Measurements from ENCODE around the gene CYP8B1. TPM values are rescaled to one million over a fixed set of nuclear protein-coding genes. Genes with fewer than 3 reads are reported as not detected.

CYP8B1 gene
- total and polyA plus RNA-seq, 2 of the 13 experiments (the other 11 are each of a cell fraction or from before 2014, with no cell fraction given) = 0.58 to 2.0 TPM

- no peak for TF ChIP-seq PRDM15 (CRISPR knock-in tag; IDR thresholded peaks at IDR 0.05)
- no peak for TF ChIP-seq CEBPB (IDR thresholded peaks at IDR 0.05; ENCODE audit: borderline replicate concordance, low read depth, low read length)
- no peak for TF ChIP-seq ZNF225 (CRISPR knock-in tag; IDR thresholded peaks at IDR 0.05)
- TF ChIP-seq TCF7L2 (IDR thresholded peaks at IDR 0.05; ENCODE audit: low read depth, low read length) = no peak
- TF ChIP-seq ZSCAN5A (CRISPR knock-in tag; IDR thresholded peaks at IDR 0.05; ENCODE audit: borderline replicate concordance) = no peak
- TF ChIP-seq CTCF (CRISPR knock-in tag; IDR thresholded peaks at IDR 0.05) = peak; percentile 70
- TF ChIP-seq HDAC2 (CRISPR knock-in tag; IDR thresholded peaks at IDR 0.05) = 0 out of 2 replicates have a peak, but pooled peaks have one; percentile 31
- TF ChIP-seq ZNF3 (CRISPR knock-in tag; IDR thresholded peaks at IDR 0.05) = no peak
- no peak for TF ChIP-seq ZHX1 (CRISPR knock-in tag; IDR thresholded peaks at IDR 0.05; ENCODE audit: low read depth)
- no peak for TF ChIP-seq ZNF460 (CRISPR knock-in tag; IDR thresholded peaks at IDR 0.05; ENCODE audit: borderline replicate concordance)
- TF ChIP-seq ZNF841 (CRISPR knock-in tag; IDR thresholded peaks at IDR 0.05; ENCODE audit: borderline replicate concordance) = no peak
- TF ChIP-seq RERE (CRISPR knock-in tag; IDR thresholded peaks at IDR 0.05; ENCODE audit: low read depth) = no peak
- no peak for TF ChIP-seq POGZ (CRISPR knock-in tag; IDR thresholded peaks at IDR 0.05)
- TF ChIP-seq SMC3 (IDR thresholded peaks at IDR 0.05; ENCODE audit: low read length) = peak; percentile 86
- TF ChIP-seq AKAP8 (CRISPR knock-in tag; IDR thresholded peaks at IDR 0.05) = no peak
- no peak for TF ChIP-seq ZNF792 (CRISPR knock-in tag; IDR thresholded peaks at IDR 0.05)
Measured at GRCh38 chr3:42839616-42840015, 36.1 kb downstream of the CYP8B1 start (continued).

All from HepG2 (cell line).